ENCODE data around the gene PLXNC1.

DNA sequence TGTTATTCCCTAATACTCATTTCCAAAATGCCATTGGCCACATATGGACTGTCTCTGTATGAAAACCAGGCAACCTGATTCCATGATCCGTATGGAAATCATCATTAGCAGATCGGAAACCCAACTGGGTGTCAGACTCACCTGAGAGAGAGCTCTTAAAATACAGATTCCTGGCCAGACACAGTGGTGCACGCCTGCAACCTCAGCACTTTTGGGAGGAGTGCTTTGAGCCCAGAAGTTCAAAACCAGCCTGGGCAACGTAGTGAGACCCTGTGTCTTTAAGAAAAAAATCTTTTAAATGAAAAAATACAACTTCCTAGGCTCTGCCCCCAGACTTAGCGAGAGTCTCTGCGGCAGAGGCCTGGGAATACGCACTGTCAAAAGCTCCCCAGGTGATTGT lies 37.4 kb downstream of the PLXNC1 start:
- TF ChIP-seq, protein P1, sequence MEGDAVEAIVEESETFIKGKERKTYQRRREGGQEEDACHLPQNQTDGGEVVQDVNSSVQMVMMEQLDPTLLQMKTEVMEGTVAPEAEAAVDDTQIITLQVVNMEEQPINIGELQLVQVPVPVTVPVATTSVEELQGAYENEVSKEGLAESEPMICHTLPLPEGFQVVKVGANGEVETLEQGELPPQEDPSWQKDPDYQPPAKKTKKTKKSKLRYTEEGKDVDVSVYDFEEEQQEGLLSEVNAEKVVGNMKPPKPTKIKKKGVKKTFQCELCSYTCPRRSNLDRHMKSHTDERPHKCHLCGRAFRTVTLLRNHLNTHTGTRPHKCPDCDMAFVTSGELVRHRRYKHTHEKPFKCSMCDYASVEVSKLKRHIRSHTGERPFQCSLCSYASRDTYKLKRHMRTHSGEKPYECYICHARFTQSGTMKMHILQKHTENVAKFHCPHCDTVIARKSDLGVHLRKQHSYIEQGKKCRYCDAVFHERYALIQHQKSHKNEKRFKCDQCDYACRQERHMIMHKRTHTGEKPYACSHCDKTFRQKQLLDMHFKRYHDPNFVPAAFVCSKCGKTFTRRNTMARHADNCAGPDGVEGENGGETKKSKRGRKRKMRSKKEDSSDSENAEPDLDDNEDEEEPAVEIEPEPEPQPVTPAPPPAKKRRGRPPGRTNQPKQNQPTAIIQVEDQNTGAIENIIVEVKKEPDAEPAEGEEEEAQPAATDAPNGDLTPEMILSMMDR (IDR thresholded peaks at IDR 0.05; ENCODE audit: control extremely low read depth in 1 of 3, insufficient read depth in 1 of 3, low read depth in 1 of 3, low read length in 3 of 3): no peak
- TF ChIP-seq TAF1 (IDR thresholded peaks at IDR 0.05; ENCODE audit: low read depth, low read length) (no peak), POLR2A (IDR thresholded peaks at IDR 0.05; ENCODE audit: control extremely low read depth in 1 of 2, low read depth in 2 of 2, low read length in 2 of 2) (no peak), CBX8 (IDR thresholded peaks at IDR 0.05; ENCODE audit: borderline replicate concordance, low read depth, low read length) (no peak), SUZ12 (IDR thresholded peaks at IDR 0.05; ENCODE audit: low read length) (no peak)
